Lower lobe of right lung (tissue), 2 donors: ENCODE data around the gene APBB2. TPM values are rescaled to one million over a fixed set of nuclear protein-coding genes. Genes with fewer than 3 reads are reported as not detected.

ENCODE experiments used
- ATAC-seq, 2 donors: fragments of 200-7000 bp; cut with Tn5 transposase; one replicate each; pipeline ENCODE4 v1.9.1; 2020 to 2022; ENCODE audit warnings: mild to moderate bottlenecking in 2 of 2, moderate library complexity in 2 of 2
- DNase-seq: peaks from one replicate; pipeline ENCODE4 v3.0.0-alpha.2; 2020
- H3K27ac ChIP-seq: fragments of 200-600 bp; one replicate; pipeline ENCODE4 v1.8.0; 2022
- H3K27me3 ChIP-seq: fragments of 200-600 bp; one replicate; pipeline ENCODE4 v1.8.0; 2022; ENCODE audit warnings: low read depth
- H3K36me3 ChIP-seq: fragments of 200-600 bp; one replicate; pipeline ENCODE4 v1.8.0; 2022; ENCODE audit warnings: mild to moderate bottlenecking
- H3K4me1 ChIP-seq: fragments of 200-600 bp; one replicate; pipeline ENCODE4 v1.8.0; 2022
- H3K4me3 ChIP-seq: fragments of 200-600 bp; one replicate; pipeline ENCODE4 v1.8.0; 2022; ENCODE audit warnings: mild to moderate bottlenecking
- H3K9me3 ChIP-seq: fragments of 200-600 bp; one replicate; pipeline ENCODE4 v1.8.0; 2022
- CTCF ChIP-seq: fragments of 200-600 bp; IDR thresholded peaks from one replicate; pipeline ENCODE4 v1.8.0; 2022; ENCODE audit warnings: antibody characterized with exemption, mild to moderate bottlenecking
- intact Hi-C: fragments of 100-400 bp; cut with DNase I; formaldehyde crosslinking; loops from one replicate; pipeline ENCODE4 v1.11.0; 2022
- total RNA-seq: library from RNA; stranded (reverse); fragmentation: NEBNext Ultra II Directional; extraction: Animal tissue kit (Norgen Biotek cat#: 25700); gene quantifications from one replicate; pipeline ENCODE4 v1.2.1, GENCODE V29; 2021
- donor health status: DM: no; HTN: yes; CAD: no; lungs with severe emphysema.

Gene APBB2
- total RNA-seq, 1 donor from 2014 or later: 59.3 TPM

GRCh38 chr4:40864531-40864930 is 349.8 kb downstream of the APBB2 start:
- H3K4me1 ChIP-seq: no peaks in the 10 kb centered on the region
- intact Hi-C loops: no loop called here
- DNase-seq (no peak), ATAC-seq (no peak)
- no peak overlapping the region for H3K27ac ChIP-seq
- H3K36me3 ChIP-seq: peaks cover 22% of the 10 kb centered on the region
- no peak overlapping the region for H3K4me3 ChIP-seq
- no peaks in the 10 kb centered on the region for H3K27me3 ChIP-seq
- no peak for TF ChIP-seq CTCF
- no peaks in the 10 kb centered on the region for H3K9me3 ChIP-seq

GRCh38 chr4:40858962-40859361 is 355.4 kb downstream of the APBB2 start:
- intact Hi-C loops: no loop called here
- no peak overlapping the region for H3K4me3 ChIP-seq
- peaks cover 14% of the 10 kb centered on the region for H3K36me3 ChIP-seq

GRCh38 chr4:40857956-40858355 is 356.4 kb downstream of the APBB2 start:
- intact Hi-C loops: no loop called here
- TF ChIP-seq CTCF: no peak

More at GRCh38 chr4:40858962-40859361, 355.4 kb downstream of the APBB2 start:
- ATAC-seq: no peak
- no peak for DNase-seq
- Histone ChIP-seq H3K4me1 (peaks cover 14% of the 10 kb centered on the region), H3K27me3 (peaks cover 5% of the 10 kb centered on the region), H3K9me3 (no peaks in the 10 kb centered on the region), H3K27ac (no peak overlapping the region)
- TF ChIP-seq CTCF: no peak

GRCh38 chr4:40856840-40857362 is 357.4 kb downstream of the APBB2 start:
- H3K27me3 ChIP-seq: peaks cover 5% of the 10 kb centered on the region
- TF ChIP-seq CTCF: no peak
- ATAC-seq: peak; percentile 97 to 99
- intact Hi-C loops: no loop called here
- H3K4me3 ChIP-seq: peak overlapping the region; percentile 48
- no peak overlapping the region for H3K27ac ChIP-seq
- DNase-seq: peak; percentile 82
- H3K4me1 ChIP-seq: peaks cover 14% of the 10 kb centered on the region
- H3K36me3 ChIP-seq: peaks cover 14% of the 10 kb centered on the region
- H3K9me3 ChIP-seq: no peaks in the 10 kb centered on the region

More at GRCh38 chr4:40857956-40858355, 356.4 kb downstream of the APBB2 start:
- peaks cover 5% of the 10 kb centered on the region for H3K27me3 ChIP-seq
- H3K9me3 ChIP-seq: no peaks in the 10 kb centered on the region
- H3K4me1 ChIP-seq: peaks cover 14% of the 10 kb centered on the region
- ATAC-seq (no peak), DNase-seq (no peak)
- no peak overlapping the region for H3K27ac ChIP-seq
- H3K36me3 ChIP-seq: peaks cover 14% of the 10 kb centered on the region
- no peak overlapping the region for H3K4me3 ChIP-seq

GRCh38 chr4:40856277-40856839 is 358.0 kb downstream of the APBB2 start:
- Histone ChIP-seq H3K27ac (no peak overlapping the region), H3K27me3 (peaks cover 5% of the 10 kb centered on the region), H3K9me3 (no peaks in the 10 kb centered on the region), H3K4me3 (peak overlapping the region; percentile 48), H3K4me1 (peaks cover 14% of the 10 kb centered on the region), H3K36me3 (peaks cover 13% of the 10 kb centered on the region)
- no peak for TF ChIP-seq CTCF
- intact Hi-C loops: no loop called here
- no peak for ATAC-seq
- no peak for DNase-seq
